Spleen (tissue), 7 donors: ENCODE measurements around the gene FBXL13.
A peak's percentile ranks its signal among the peaks of the same experiment; 100 is the strongest.

Experiments
- CTCF ChIP-seq, 11 experiments: fragments of 200-600 bp in 7 of 11; fragments of 450-650 bp in 4 of 11; sonication (generic) in 4 of 11; IDR thresholded peaks in 8 of 11; conservative IDR thresholded peaks in 3 of 11; 1 replicate in 7 of 11; 2 replicates in 4 of 11; pipeline versions ENCODE4 v1.4.0 to v1.8.0; 2016 to 2021; ENCODE audit warnings: antibody characterized with exemption in 11 of 11, inconsistent platforms in 4 of 11, mild to moderate bottlenecking in 1 of 11
- POLR2A ChIP-seq, 3 donors: fragments of 450-650 bp; IDR thresholded peaks; one replicate each; pipeline ENCODE4 v1.5.1; 2017; ENCODE audit warnings: antibody characterized with exemption in 3 of 3, mild to moderate bottlenecking in 1 of 3
- POLR2AphosphoS5 ChIP-seq, 3 donors: sonication (generic); formaldehyde crosslinking; IDR thresholded peaks; one replicate each; pipeline ENCODE4 v1.5.1; 2017; ENCODE audit warnings: antibody characterized with exemption in 3 of 3
- donor health status: DM: no; HTN: no; CAD: no; lungs with moderate emphysema.
- donor health status: DM: no; HTN: no; CAD: no.
- donor health status: DM: no; HTN: no; CAD: no.

- peak in 6 of 11 experiments; percentile 23 to 59 (median 48) for TF ChIP-seq CTCF (IDR thresholded peaks at IDR 0.05 in 8 of 11, conservative IDR thresholded peaks at IDR 0.05 in 3 of 11)
- TF ChIP-seq POLR2A (IDR thresholded peaks at IDR 0.05) = no peak
- no peak for TF ChIP-seq POLR2AphosphoS5 (IDR thresholded peaks at IDR 0.05)
These were observed 8.9 kb downstream of the FBXL13 start for GRCh38 chr7:103065667-103066066.
